ENCODE measurements around the gene ITGB8.

The ITGB8 gene

DNA sequence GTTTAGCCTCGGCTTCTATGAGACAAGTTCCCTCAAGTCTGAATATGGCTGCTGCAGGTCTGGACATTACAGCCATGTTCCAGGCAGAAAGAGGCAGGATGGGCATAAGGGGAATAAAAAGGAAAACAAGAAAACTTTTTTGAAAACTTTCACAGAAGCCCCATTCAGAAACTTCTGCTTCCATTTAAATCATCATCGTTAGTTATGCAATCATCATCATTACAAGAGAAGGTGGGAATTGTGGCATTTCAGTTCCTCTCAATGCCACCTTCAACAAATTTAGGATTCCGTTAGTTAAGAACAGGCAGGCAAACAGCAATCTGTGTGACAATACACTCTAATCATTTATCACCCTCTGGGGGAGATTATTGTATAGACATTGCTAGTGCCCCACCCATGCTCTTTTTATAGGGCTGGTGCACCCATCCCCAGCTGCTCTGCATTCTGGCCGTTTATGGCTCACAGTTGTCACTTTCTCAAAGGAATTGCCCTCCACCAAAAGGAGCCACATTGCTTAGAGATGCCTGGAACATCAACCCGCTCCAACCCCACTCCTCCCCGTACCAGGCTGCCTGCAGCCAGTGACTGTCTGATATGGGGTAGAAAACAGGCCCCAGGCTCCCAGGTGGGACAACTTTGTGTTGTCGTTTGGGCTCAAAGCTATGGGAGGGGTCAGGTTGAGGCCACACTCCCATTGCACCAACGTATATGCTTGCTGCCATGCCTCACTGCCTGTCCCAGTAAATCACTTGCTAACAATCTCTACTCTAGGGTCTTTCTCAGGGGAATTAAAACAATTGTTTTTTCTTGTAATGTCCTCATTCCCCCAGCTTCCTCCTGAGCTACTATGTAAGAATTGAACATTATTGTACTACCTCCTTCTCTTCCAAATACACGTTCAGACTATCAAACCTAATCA lies 24.2 kb downstream of the ITGB8 start:
- Histone ChIP-seq H4K91ac (ENCODE audit: low read depth, low read length, poor library complexity) (no peak overlapping the region), H3K9me3 (replicated peaks in 1 of 2; ENCODE audit: control insufficient read depth in 2 of 2, insufficient read depth in 1 of 2, low read depth in 1 of 2, low read length in 2 of 2) (no peaks in the 10 kb centered on the region), H2AK5ac (ENCODE audit: low read depth, low read length) (no peak overlapping the region), H2BK5ac (ENCODE audit: low read length) (no peak overlapping the region), H3K18ac (ENCODE audit: low read length) (no peak overlapping the region), H3K4me2 (ENCODE audit: insufficient read depth, low read length, poor library complexity, severe bottlenecking) (no peak overlapping the region), H3K4me1 (ENCODE audit: control insufficient read depth in 2 of 2, insufficient read depth in 1 of 2, low read depth in 1 of 2, low read length in 2 of 2) (peaks cover 2 to 6% of the 10 kb centered on the region in 2 donors), H3K27me3 (ENCODE audit: control insufficient read depth in 3 of 3, insufficient read depth in 3 of 3, low read depth in 1 of 3, low read length in 3 of 3) (no peaks in the 10 kb centered on the region), H3K36me3 (replicated peaks in 1 of 2; ENCODE audit: control insufficient read depth in 2 of 2, insufficient read depth in 2 of 2, low read length in 2 of 2) (peaks cover 0 to 57% of the 10 kb centered on the region in 2 donors), H3K23ac (ENCODE audit: low read depth, low read length, poor library complexity) (no peak overlapping the region), H3K4me3 (ENCODE audit: low read length in 2 of 2) (no peak overlapping the region), H3K9ac (ENCODE audit: low read depth, low read length, poor library complexity) (no peak overlapping the region), H3K4ac (ENCODE audit: low read length) (no peak overlapping the region), H2BK120ac (ENCODE audit: low read depth, low read length) (no peak overlapping the region), H3K79me1 (ENCODE audit: low read depth, low read length) (no peaks in the 10 kb centered on the region), H2BK12ac (ENCODE audit: low read length) (no peak overlapping the region), H4K8ac (ENCODE audit: low read depth, low read length) (no peak overlapping the region), H3K27ac (replicated peaks; ENCODE audit: low read length) (no peak overlapping the region), H3K14ac (ENCODE audit: low read length) (no peak overlapping the region), H2AFZ (ENCODE audit: low read length) (no peak overlapping the region), H2BK15ac (ENCODE audit: low read length) (no peak overlapping the region)
- no CpG with 5 or more reads among the region's 9 CpGs for WGBS, 2 donors (ENCODE audit: extremely low coverage in 2 of 2, insufficient read length in 2 of 2, insufficient replicate concordance in 1 of 2)
- no peak for DNase-seq (ENCODE audit: low spot score)

DNA sequence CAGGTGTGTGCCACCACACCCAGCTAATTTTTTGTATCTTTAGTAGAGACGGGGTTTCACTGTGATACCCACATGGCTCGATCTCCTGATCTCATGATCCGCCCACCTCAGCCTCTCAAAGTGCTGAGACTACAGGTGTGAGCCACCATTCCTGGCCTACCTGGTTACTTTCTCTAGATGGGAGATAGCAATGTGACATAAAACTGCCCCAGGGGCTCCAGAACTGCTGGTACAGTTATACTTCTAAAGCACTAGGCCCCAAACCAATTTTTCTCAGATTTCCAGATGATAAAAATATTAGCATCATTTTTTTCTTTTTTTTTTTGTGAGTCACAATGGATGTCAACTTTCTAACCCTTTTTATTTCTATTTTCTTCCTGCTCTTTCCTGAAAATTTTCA lies 27.4 kb downstream of the ITGB8 start:
- H3K4me2 ChIP-seq (ENCODE audit: insufficient read depth, low read length, poor library complexity, severe bottlenecking), result no peak overlapping the region
- no peak overlapping the region for H4K91ac ChIP-seq (ENCODE audit: low read depth, low read length, poor library complexity)
- no peak overlapping the region for H3K27ac ChIP-seq (replicated peaks; ENCODE audit: low read length)
- H2AK5ac ChIP-seq (ENCODE audit: low read depth, low read length), result no peak overlapping the region
- no peaks in the 10 kb centered on the region for H3K27me3 ChIP-seq (ENCODE audit: control insufficient read depth in 3 of 3, insufficient read depth in 3 of 3, low read depth in 1 of 3, low read length in 3 of 3)
- peaks cover 0 to 56% of the 10 kb centered on the region in 2 donors for H3K36me3 ChIP-seq (replicated peaks in 1 of 2; ENCODE audit: control insufficient read depth in 2 of 2, insufficient read depth in 2 of 2, low read length in 2 of 2)
- H2BK120ac ChIP-seq (ENCODE audit: low read depth, low read length), result no peak overlapping the region
- H3K9ac ChIP-seq (ENCODE audit: low read depth, low read length, poor library complexity), result no peak overlapping the region
- no peak overlapping the region for H3K14ac ChIP-seq (ENCODE audit: low read length)
- H2AFZ ChIP-seq (ENCODE audit: low read length), result no peak overlapping the region
- WGBS, 2 donors (ENCODE audit: extremely low coverage in 2 of 2, insufficient read length in 2 of 2, insufficient replicate concordance in 1 of 2), result no CpG with 5 or more reads among the region's 3 CpGs
- H3K9me3 ChIP-seq (replicated peaks in 1 of 2; ENCODE audit: control insufficient read depth in 2 of 2, insufficient read depth in 1 of 2, low read depth in 1 of 2, low read length in 2 of 2), result no peaks in the 10 kb centered on the region
- H2BK12ac ChIP-seq (ENCODE audit: low read length), result no peak overlapping the region
- no peak overlapping the region for H3K4ac ChIP-seq (ENCODE audit: low read length)
- H3K4me1 ChIP-seq (ENCODE audit: control insufficient read depth in 2 of 2, insufficient read depth in 1 of 2, low read depth in 1 of 2, low read length in 2 of 2), result no peaks in the 10 kb centered on the region
- no peak overlapping the region for H3K4me3 ChIP-seq (ENCODE audit: low read length in 2 of 2)
- H3K18ac ChIP-seq (ENCODE audit: low read length), result no peak overlapping the region
- no peak overlapping the region for H2BK15ac ChIP-seq (ENCODE audit: low read length)
- H3K79me1 ChIP-seq (ENCODE audit: low read depth, low read length), result no peaks in the 10 kb centered on the region
- no peak overlapping the region for H4K8ac ChIP-seq (ENCODE audit: low read depth, low read length)
- H2BK5ac ChIP-seq (ENCODE audit: low read length), result no peak overlapping the region
- DNase-seq (ENCODE audit: low spot score), result no peak
- no peak overlapping the region for H3K23ac ChIP-seq (ENCODE audit: low read depth, low read length, poor library complexity)

DNA sequence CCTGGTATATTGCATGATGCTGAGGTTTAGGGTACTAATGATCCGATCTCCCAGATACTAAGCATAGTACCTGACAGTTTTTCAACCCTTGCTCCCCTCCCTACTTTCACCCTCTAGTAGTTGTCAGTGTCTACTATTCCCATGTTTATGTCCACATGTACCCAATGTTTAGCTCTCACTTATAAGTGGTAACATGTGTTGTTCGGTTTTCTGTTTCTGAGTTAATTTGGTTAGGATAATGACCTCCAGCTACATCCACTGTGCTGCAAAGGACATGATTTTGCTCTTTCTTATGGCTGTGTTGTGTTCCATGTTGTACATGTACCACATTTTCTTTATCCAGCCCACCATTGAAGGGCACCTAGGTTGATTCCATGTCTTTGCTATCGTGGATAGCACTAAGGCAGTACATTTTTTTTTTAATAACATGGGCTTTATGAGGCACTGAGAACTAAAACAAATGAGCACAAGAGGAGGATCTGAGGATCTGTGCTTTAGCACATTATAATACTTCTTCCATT lies 28.1 kb downstream of the ITGB8 start:
- Histone ChIP-seq H3K79me1 (ENCODE audit: low read depth, low read length) (no peaks in the 10 kb centered on the region), H2BK120ac (ENCODE audit: low read depth, low read length) (no peak overlapping the region), H3K9me3 (replicated peaks in 1 of 2; ENCODE audit: control insufficient read depth in 2 of 2, insufficient read depth in 1 of 2, low read depth in 1 of 2, low read length in 2 of 2) (no peaks in the 10 kb centered on the region), H3K23ac (ENCODE audit: low read depth, low read length, poor library complexity) (no peak overlapping the region), H2AK5ac (ENCODE audit: low read depth, low read length) (no peak overlapping the region), H3K27me3 (ENCODE audit: control insufficient read depth in 3 of 3, insufficient read depth in 3 of 3, low read depth in 1 of 3, low read length in 3 of 3) (no peaks in the 10 kb centered on the region), H3K4me1 (ENCODE audit: control insufficient read depth in 2 of 2, insufficient read depth in 1 of 2, low read depth in 1 of 2, low read length in 2 of 2) (no peaks in the 10 kb centered on the region), H2BK15ac (ENCODE audit: low read length) (no peak overlapping the region), H3K4ac (ENCODE audit: low read length) (no peak overlapping the region), H3K36me3 (replicated peaks in 1 of 2; ENCODE audit: control insufficient read depth in 2 of 2, insufficient read depth in 2 of 2, low read length in 2 of 2) (peaks cover 0 to 60% of the 10 kb centered on the region in 2 donors), H2AFZ (ENCODE audit: low read length) (no peak overlapping the region), H3K14ac (ENCODE audit: low read length) (no peak overlapping the region), H3K18ac (ENCODE audit: low read length) (no peak overlapping the region), H2BK5ac (ENCODE audit: low read length) (no peak overlapping the region), H4K8ac (ENCODE audit: low read depth, low read length) (no peak overlapping the region), H2BK12ac (ENCODE audit: low read length) (no peak overlapping the region), H3K4me3 (ENCODE audit: low read length in 2 of 2) (no peak overlapping the region), H3K4me2 (ENCODE audit: insufficient read depth, low read length, poor library complexity, severe bottlenecking) (no peak overlapping the region), H4K91ac (ENCODE audit: low read depth, low read length, poor library complexity) (no peak overlapping the region), H3K27ac (replicated peaks; ENCODE audit: low read length) (no peak overlapping the region), H3K9ac (ENCODE audit: low read depth, low read length, poor library complexity) (no peak overlapping the region)
- no peak for DNase-seq (ENCODE audit: low spot score)
- WGBS, 2 donors (ENCODE audit: extremely low coverage in 2 of 2, insufficient read length in 2 of 2, insufficient replicate concordance in 1 of 2), result no CpG with 5 or more reads among the region's 3 CpGs

DNA sequence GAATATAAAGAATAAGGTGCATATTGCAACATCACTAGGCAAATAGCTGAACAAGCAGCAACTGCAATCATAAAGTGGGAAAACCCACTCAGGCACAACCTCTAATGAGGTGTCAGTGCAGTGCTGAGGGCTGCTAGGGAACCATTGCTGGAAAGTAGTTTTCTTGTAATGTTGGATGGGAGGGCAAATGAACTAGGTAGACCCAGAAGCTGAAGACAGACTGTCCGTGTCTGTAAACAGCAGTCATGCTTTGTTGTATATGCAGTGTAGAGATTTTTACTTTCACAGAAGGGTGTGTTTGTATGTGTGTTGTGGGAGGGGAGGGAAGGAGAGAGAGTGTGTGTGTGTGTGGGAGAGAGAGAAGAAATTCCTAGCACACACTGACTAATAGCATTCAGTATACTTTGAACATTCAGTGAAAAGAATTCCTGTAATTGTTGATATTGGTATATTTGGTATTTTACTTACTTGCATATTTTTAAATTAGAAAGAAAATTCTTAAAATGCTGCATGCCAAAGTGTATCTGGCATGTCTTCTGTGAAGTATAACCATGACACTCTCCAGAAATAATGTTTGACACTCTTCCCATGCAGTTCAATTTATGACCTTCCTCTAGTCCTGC lies 28.8 kb downstream of the ITGB8 start:
- Histone ChIP-seq H2BK5ac (ENCODE audit: low read length) (no peak overlapping the region), H3K14ac (ENCODE audit: low read length) (no peak overlapping the region), H2BK12ac (ENCODE audit: low read length) (no peak overlapping the region), H3K4me3 (ENCODE audit: low read length in 2 of 2) (no peak overlapping the region), H3K79me1 (ENCODE audit: low read depth, low read length) (no peaks in the 10 kb centered on the region), H3K27me3 (ENCODE audit: control insufficient read depth in 3 of 3, insufficient read depth in 3 of 3, low read depth in 1 of 3, low read length in 3 of 3) (no peaks in the 10 kb centered on the region), H4K91ac (ENCODE audit: low read depth, low read length, poor library complexity) (no peak overlapping the region), H3K4me2 (ENCODE audit: insufficient read depth, low read length, poor library complexity, severe bottlenecking) (no peak overlapping the region), H3K23ac (ENCODE audit: low read depth, low read length, poor library complexity) (no peak overlapping the region), H2AK5ac (ENCODE audit: low read depth, low read length) (no peak overlapping the region), H3K4ac (ENCODE audit: low read length) (no peak overlapping the region), H2BK120ac (ENCODE audit: low read depth, low read length) (no peak overlapping the region), H2BK15ac (ENCODE audit: low read length) (no peak overlapping the region), H3K27ac (replicated peaks; ENCODE audit: low read length) (no peak overlapping the region), H4K8ac (ENCODE audit: low read depth, low read length) (no peak overlapping the region), H3K9ac (ENCODE audit: low read depth, low read length, poor library complexity) (no peak overlapping the region), H3K18ac (ENCODE audit: low read length) (no peak overlapping the region), H2AFZ (ENCODE audit: low read length) (no peak overlapping the region), H3K36me3 (replicated peaks in 1 of 2; ENCODE audit: control insufficient read depth in 2 of 2, insufficient read depth in 2 of 2, low read length in 2 of 2) (peaks cover 0 to 64% of the 10 kb centered on the region in 2 donors), H3K4me1 (ENCODE audit: control insufficient read depth in 2 of 2, insufficient read depth in 1 of 2, low read depth in 1 of 2, low read length in 2 of 2) (no peaks in the 10 kb centered on the region), H3K9me3 (replicated peaks in 1 of 2; ENCODE audit: control insufficient read depth in 2 of 2, insufficient read depth in 1 of 2, low read depth in 1 of 2, low read length in 2 of 2) (no peaks in the 10 kb centered on the region)
- WGBS, 2 donors (ENCODE audit: extremely low coverage in 2 of 2, insufficient read length in 2 of 2, insufficient replicate concordance in 1 of 2), result no CpG with 5 or more reads among the region's 1 CpG
- no peak for DNase-seq (ENCODE audit: low spot score)

Data from neuronal stem cell (in vitro differentiated cells).